Erythroblast (primary cell): ENCODE data around the gene RUNX3.
A peak's percentile ranks its signal among the peaks of the same experiment; 100 is the strongest.

Source experiments
- DNase-seq, 2 experiments: peaks; one replicate each; lab custom pipeline; 2025; lab: John Stamatoyannopoulos, UW
- GATA1 ChIP-seq: IDR thresholded peaks from 2 replicates; pipeline ENCODE4 v1.6.1; 2011; ENCODE audit warnings: low read depth, mild to moderate bottlenecking, control low read depth, low read length, moderate library complexity
- POLR2A ChIP-seq: IDR thresholded peaks from 2 replicates; pipeline ENCODE4 v1.6.1; 2011; ENCODE audit warnings: mild to moderate bottlenecking, low read length

Gene RUNX3

GRCh38 chr1:24905355-24905978, 24.6 kb downstream of the RUNX3 start:
- TF ChIP-seq POLR2A (no peak), GATA1 (no peak)

DNA sequence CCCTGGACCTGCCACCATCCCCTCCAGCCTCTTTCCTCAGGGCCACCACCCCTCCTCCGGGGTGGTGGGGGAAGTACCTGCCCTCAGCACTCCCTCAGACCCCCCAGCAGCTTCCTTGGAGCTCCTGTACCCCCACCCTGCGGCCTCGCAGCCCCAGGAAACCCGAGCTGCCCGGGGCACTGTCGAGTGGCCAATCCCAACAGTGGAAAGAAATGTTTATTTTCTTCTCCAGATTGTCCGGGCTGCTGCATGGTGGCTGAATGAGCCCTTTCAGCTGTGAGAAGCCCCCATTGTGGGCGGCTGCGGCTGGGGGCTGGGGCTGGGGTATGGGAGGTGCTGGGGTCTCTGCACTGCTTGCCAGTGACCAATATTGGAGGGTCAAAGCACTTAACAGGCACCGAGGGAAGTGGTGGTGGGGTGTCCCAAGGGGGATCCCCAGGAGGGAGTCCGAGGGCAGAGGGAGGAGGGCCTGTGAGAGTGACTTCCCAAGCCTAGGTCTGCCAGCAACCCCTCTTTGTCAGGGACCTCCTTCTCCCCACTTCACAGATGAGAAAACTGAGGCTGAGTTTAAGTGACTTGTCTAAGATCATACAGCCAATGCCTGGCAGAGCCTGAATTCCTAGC, 25.2 kb downstream of the RUNX3 start:
- DNase-seq: no peak
- TF ChIP-seq GATA1 (no peak), POLR2A (no peak)

More at GRCh38 chr1:24905355-24905978, 24.6 kb downstream of the RUNX3 start:
- DNase-seq: no peak

DNA sequence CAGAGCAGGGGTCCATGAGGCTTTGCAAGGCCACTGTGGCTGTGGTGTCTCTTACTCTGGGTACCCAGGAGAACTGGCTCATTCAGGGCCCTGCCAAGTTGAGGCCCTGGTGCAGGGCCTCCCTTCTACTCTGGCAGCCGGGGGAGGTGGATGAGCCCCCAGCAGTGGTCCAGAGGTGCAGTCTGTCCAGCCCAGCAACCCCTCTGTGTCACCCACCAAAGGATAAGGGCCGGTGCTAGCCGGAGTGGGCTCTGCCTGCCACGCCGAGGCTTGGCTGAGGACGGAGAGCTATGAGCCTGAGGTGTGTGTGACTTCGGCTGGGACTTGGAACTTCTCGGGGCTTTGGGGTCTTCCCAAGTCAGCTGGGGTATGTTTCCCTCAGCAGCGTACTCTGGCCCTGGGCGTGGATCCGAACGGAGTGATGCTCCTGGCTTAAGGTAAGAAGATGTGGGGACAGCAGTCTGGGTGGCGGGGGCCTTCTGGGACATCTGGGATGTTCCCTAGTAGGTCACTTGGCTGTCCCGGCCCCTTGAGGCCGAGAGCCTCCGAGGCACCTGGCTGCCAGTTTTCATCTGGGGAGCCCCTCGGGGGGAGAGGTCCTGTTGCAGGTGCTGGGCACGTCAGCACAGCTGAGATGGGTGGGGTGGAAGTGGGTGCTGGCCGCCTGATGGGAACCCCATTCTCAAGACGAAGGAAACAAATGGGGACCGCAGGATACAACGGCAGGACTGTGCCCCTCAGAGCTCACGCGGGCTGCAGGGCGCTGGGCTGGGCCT, 25.9 kb downstream of the RUNX3 start:
- TF ChIP-seq POLR2A (no peak), GATA1 (no peak)
- no peak for DNase-seq

- DNase-seq: no peak
- TF ChIP-seq POLR2A (no peak), GATA1 (no peak)
These were observed 26.5 kb downstream of the RUNX3 start for GRCh38 chr1:24903560-24903954.

- TF ChIP-seq GATA1 (no peak), POLR2A (no peak)
These were observed 27.0 kb downstream of the RUNX3 start for GRCh38 chr1:24903011-24903461.

GRCh38 chr1:24902471-24902891, 27.6 kb downstream of the RUNX3 start:
- no peak for TF ChIP-seq GATA1
- DNase-seq: no peak

More at GRCh38 chr1:24903011-24903461, 27.0 kb downstream of the RUNX3 start:
- DNase-seq: no peak

GRCh38 chr1:24901791-24902470, 28.1 kb downstream of the RUNX3 start:
- DNase-seq: no peak
- TF ChIP-seq GATA1: no peak

DNA sequence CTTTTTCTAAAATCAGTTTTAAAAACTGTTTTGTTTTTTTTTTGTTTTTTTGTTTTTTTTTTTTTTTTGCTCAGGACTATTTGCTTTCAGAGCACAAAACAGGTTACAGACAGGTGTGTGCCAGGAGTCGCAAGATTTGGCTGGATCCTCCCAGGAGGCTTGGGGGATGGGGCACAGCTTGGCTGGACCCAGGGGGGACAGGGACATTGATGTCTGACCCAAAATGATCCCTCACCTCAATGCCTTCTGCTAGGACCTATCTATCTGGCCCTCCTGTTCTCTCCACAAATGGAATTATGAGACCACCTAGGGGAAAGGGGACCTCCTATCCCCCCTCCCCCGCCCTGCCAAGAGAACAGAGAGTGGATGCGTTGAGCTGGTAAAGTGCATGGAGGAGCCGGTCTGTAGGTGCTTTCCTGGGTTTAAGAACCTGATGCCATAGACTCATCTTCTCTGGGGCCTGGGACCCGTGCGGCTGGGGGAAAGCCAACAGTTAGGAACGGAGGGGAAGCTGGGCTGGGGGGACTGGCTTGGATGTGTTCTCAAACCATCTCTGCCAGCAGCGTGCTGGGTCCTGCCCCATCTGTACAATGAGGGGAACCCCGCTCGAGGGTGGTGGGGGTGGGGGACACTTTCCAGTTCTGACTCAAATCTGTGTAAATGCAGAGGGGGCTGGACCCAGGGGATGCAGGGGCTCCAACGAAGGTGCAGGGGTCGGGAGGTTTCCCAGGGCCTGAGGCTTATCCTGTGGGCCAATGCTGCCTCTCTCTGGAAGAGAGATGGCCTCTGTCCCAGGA, 28.9 kb downstream of the RUNX3 start:
- no peak for DNase-seq
- TF ChIP-seq GATA1: no peak
- TF ChIP-seq POLR2A: no peak

- TF ChIP-seq GATA1 (no peak), POLR2A (no peak)
- DNase-seq: no peak
These were observed 29.6 kb downstream of the RUNX3 start for GRCh38 chr1:24900486-24900849.

- DNase-seq: no peak
- no peak for TF ChIP-seq POLR2A
These were observed 30.2 kb downstream of the RUNX3 start for GRCh38 chr1:24899581-24900485.

GRCh38 chr1:24898909-24899439, 31.1 kb downstream of the RUNX3 start:
- TF ChIP-seq GATA1: no peak
- TF ChIP-seq POLR2A: no peak
- no peak for DNase-seq

- peak in 1 of 2 experiments; percentile 54 for DNase-seq
- TF ChIP-seq POLR2A (no peak), GATA1 (no peak)
These were observed 31.7 kb downstream of the RUNX3 start for GRCh38 chr1:24898152-24898908.
